ENCODE data around the gene UNG. TPM values are rescaled to one million over a fixed set of nuclear protein-coding genes. Genes with fewer than 3 reads are reported as not detected.

UNG gene
- total and polyA plus RNA-seq, 2 of the 8 experiments (the other 6 are each of a cell fraction or from before 2014, with no cell fraction given): 71.6 to 163 TPM

- no peak for TF ChIP-seq MAX (IDR thresholded peaks at IDR 0.05)
- no peak for TF ChIP-seq GABPA (IDR thresholded peaks at IDR 0.05; ENCODE audit: borderline replicate concordance, insufficient read depth, low read length)
Measured at GRCh38 chr12:109056891-109057290, 40.5 kb upstream of the UNG start (continued).
